Measurements from ENCODE around the gene PCBP3. TPM values are rescaled to one million over a fixed set of nuclear protein-coding genes. Genes with fewer than 3 reads are reported as not detected.

PCBP3 gene
- total RNA-seq, 1 experiment from 2014 or later: 1.4 TPM

GRCh38 chr21:45756029-45756428, 112.5 kb downstream of the PCBP3 start:
- Mint-ChIP-seq H3K4me1 (ENCODE audit: low read depth, unreplicated experiment) (no peaks in the 10 kb centered on the region), H3K27ac (ENCODE audit: unreplicated experiment) (no peak overlapping the region), H3K27me3 (ENCODE audit: unreplicated experiment) (peaks cover 29% of the 10 kb centered on the region), H3K4me3 (ENCODE audit: low read depth, unreplicated experiment) (no peak overlapping the region), H3K9me3 (ENCODE audit: low read depth, unreplicated experiment) (peaks cover 4% of the 10 kb centered on the region), H3K36me3 (ENCODE audit: insufficient read depth, unreplicated experiment) (no peaks in the 10 kb centered on the region)
- intact Hi-C loops (cut with micrococcal nuclease; ENCODE audit: unreplicated experiment): no loop called here
- BruUV-seq (replicated peaks): no TSS peak
- TF ChIP-seq, protein P1, sequence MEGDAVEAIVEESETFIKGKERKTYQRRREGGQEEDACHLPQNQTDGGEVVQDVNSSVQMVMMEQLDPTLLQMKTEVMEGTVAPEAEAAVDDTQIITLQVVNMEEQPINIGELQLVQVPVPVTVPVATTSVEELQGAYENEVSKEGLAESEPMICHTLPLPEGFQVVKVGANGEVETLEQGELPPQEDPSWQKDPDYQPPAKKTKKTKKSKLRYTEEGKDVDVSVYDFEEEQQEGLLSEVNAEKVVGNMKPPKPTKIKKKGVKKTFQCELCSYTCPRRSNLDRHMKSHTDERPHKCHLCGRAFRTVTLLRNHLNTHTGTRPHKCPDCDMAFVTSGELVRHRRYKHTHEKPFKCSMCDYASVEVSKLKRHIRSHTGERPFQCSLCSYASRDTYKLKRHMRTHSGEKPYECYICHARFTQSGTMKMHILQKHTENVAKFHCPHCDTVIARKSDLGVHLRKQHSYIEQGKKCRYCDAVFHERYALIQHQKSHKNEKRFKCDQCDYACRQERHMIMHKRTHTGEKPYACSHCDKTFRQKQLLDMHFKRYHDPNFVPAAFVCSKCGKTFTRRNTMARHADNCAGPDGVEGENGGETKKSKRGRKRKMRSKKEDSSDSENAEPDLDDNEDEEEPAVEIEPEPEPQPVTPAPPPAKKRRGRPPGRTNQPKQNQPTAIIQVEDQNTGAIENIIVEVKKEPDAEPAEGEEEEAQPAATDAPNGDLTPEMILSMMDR (IDR thresholded peaks at IDR 0.05; ENCODE audit: unreplicated experiment): no peak
- CTCF ChIA-PET: interaction anchor here (0.6 kb wide), 1 partner anchor 18 kb away, joined by 6 read pairs; no protein-coding TSS in a partner anchor
- DNase-seq: no peak

- CTCF ChIA-PET: interaction anchor here (0.6 kb wide), 1 partner anchor 18 kb away, joined by 6 read pairs; no protein-coding TSS in a partner anchor
- no peak for DNase-seq
- H3K27ac Mint-ChIP-seq (ENCODE audit: unreplicated experiment): no peak overlapping the region
- intact Hi-C loops (cut with micrococcal nuclease; ENCODE audit: unreplicated experiment): no loop called here
- no peaks in the 10 kb centered on the region for H3K36me3 Mint-ChIP-seq (ENCODE audit: insufficient read depth, unreplicated experiment)
- peaks cover 29% of the 10 kb centered on the region for H3K27me3 Mint-ChIP-seq (ENCODE audit: unreplicated experiment)
- no TSS peak for BruUV-seq (replicated peaks)
- no peaks in the 10 kb centered on the region for H3K4me1 Mint-ChIP-seq (ENCODE audit: low read depth, unreplicated experiment)
- no peak overlapping the region for H3K4me3 Mint-ChIP-seq (ENCODE audit: low read depth, unreplicated experiment)
- TF ChIP-seq, protein P1 (IDR thresholded peaks at IDR 0.05; ENCODE audit: unreplicated experiment): no peak
- peaks cover 4% of the 10 kb centered on the region for H3K9me3 Mint-ChIP-seq (ENCODE audit: low read depth, unreplicated experiment)
Observed at GRCh38 chr21:45756669-45757068, 113.1 kb downstream of the PCBP3 start.

GRCh38 chr21:45761704-45762103, 118.2 kb downstream of the PCBP3 start:
- Mint-ChIP-seq H3K4me3 (ENCODE audit: low read depth, unreplicated experiment) (no peak overlapping the region), H3K4me1 (ENCODE audit: low read depth, unreplicated experiment) (no peaks in the 10 kb centered on the region), H3K36me3 (ENCODE audit: insufficient read depth, unreplicated experiment) (no peaks in the 10 kb centered on the region), H3K27me3 (ENCODE audit: unreplicated experiment) (peaks cover 37% of the 10 kb centered on the region), H3K27ac (ENCODE audit: unreplicated experiment) (no peak overlapping the region), H3K9me3 (ENCODE audit: low read depth, unreplicated experiment) (peaks cover 2% of the 10 kb centered on the region)
- no TSS peak for BruUV-seq (replicated peaks)
- CTCF ChIA-PET: no interaction called here
- intact Hi-C loops (cut with micrococcal nuclease; ENCODE audit: unreplicated experiment): no loop called here
- DNase-seq: no peak
- TF ChIP-seq, protein P1 (IDR thresholded peaks at IDR 0.05; ENCODE audit: unreplicated experiment): no peak

- no TSS peak for BruUV-seq (replicated peaks)
- DNase-seq: no peak
- CTCF ChIA-PET: no interaction called here
- intact Hi-C loops (cut with micrococcal nuclease; ENCODE audit: unreplicated experiment): no loop called here
- Mint-ChIP-seq H3K4me3 (ENCODE audit: low read depth, unreplicated experiment) (no peak overlapping the region), H3K4me1 (ENCODE audit: low read depth, unreplicated experiment) (no peaks in the 10 kb centered on the region), H3K9me3 (ENCODE audit: low read depth, unreplicated experiment) (peaks cover 2% of the 10 kb centered on the region), H3K36me3 (ENCODE audit: insufficient read depth, unreplicated experiment) (no peaks in the 10 kb centered on the region), H3K27ac (ENCODE audit: unreplicated experiment) (no peak overlapping the region), H3K27me3 (ENCODE audit: unreplicated experiment) (peaks cover 47% of the 10 kb centered on the region)
- TF ChIP-seq, protein P1 (IDR thresholded peaks at IDR 0.05; ENCODE audit: unreplicated experiment): no peak
Observed at GRCh38 chr21:45763074-45763473, 119.5 kb downstream of the PCBP3 start.
